AG04449 (cell line): Measurements from ENCODE around the gene PIAS1.

Experiments
- CTCF ChIA-PET: fragments of 350-600 bp; formaldehyde crosslinking; extraction: SDS; loops from one replicate; lab custom pipeline; 2021; ENCODE audit warnings: antibody characterized with exemption; lab: Yijun Ruan, JAX
- POLR2A ChIA-PET: fragments of 400-600, 350-600 bp; formaldehyde crosslinking; extraction: SDS; loops from one replicate; lab custom pipeline; 2020; ENCODE audit warnings: antibody characterized with exemption, inconsistent platforms; lab: Yijun Ruan, JAX
- DNase-seq: peaks from one replicate; pipeline ENCODE4 v3.0.0-alpha.2; 2010; ENCODE audit warnings: low read depth, low spot score
- H3K4me3 ChIP-seq: 2 replicates; pipeline ENCODE4 v1.5.1; 2011; ENCODE audit warnings: low read depth, mild to moderate bottlenecking, control low read depth, low read length
- CTCF ChIP-seq: IDR thresholded peaks from one replicate; pipeline ENCODE4 v1.5.1; 2011; ENCODE audit warnings: mild to moderate bottlenecking, moderate library complexity, low read length, control low read depth, inconsistent platforms; ENCODE audit not compliant: insufficient read depth; ENCODE audit errors: missing control alignments

PIAS1 gene

GRCh38 chr15:68098465-68098864 lies 44.4 kb downstream of the PIAS1 start:
- POLR2A ChIA-PET: no interaction called here
- CTCF ChIA-PET: interaction anchor here (1.1 kb wide), 1 partner anchor 236 kb away, joined by 3 read pairs; no protein-coding TSS in a partner anchor
- no peak overlapping the region for H3K4me3 ChIP-seq
- TF ChIP-seq CTCF: no peak
- no peak for DNase-seq

DNA sequence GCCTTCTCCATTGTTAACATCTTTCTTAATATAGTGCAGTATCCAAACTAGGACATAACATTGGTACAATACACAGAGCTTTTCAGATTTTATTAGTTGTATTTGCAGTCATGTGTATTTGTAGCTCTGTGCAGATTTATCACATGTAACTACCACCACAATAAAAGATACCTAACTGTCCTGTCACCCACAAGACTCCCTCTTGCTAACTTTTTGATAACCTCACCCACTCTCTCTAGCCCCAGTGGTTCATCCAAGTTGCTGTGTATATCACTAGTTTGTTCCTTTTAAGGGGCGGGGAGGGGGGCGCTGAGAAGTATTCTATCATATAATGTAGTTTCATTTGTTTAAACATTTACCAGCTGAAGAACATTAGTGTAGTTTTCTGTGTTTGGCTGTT lies 46.1 kb downstream of the PIAS1 start:
- no peak overlapping the region for H3K4me3 ChIP-seq
- ChIA-PET CTCF (interaction anchor here (1.5 kb wide), 1 partner anchor 237 kb away, joined by 6 read pairs; no protein-coding TSS in a partner anchor), POLR2A (no interaction called here)
- TF ChIP-seq CTCF: no peak
- DNase-seq: no peak

GRCh38 chr15:68103603-68104002 lies 49.5 kb downstream of the PIAS1 start:
- CTCF ChIA-PET: interaction anchor here (0.8 to 1.0 kb wide), 2 partner anchors 10 to 11 kb away, joined by 3 to 4 read pairs; no protein-coding TSS in a partner anchor
- H3K4me3 ChIP-seq: no peak overlapping the region
- no peak for TF ChIP-seq CTCF
- no peak for DNase-seq
- POLR2A ChIA-PET: no interaction called here

DNA sequence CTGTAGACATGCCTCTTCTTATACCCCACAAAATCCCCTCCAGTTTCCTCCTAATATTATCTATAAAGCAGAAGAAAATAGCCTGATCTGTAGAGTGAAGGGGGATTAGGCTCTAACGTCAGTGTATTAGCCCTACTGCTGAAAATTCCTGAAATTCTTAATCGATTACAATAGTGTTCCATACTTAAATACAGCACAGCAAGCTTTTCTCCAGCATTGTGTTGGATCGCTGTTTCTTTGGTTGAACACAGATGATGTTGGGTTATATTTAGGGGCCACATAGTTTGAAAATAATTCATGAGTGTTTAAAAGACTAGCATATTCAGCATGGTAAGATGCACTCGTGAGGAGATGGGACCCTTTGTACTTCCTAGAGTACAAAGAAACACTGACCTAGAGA lies 52.5 kb downstream of the PIAS1 start:
- ChIA-PET CTCF (no interaction called here), POLR2A (no interaction called here)
- no peak overlapping the region for H3K4me3 ChIP-seq
- no peak for DNase-seq
- no peak for TF ChIP-seq CTCF

- ChIA-PET CTCF (no interaction called here), POLR2A (no interaction called here)
- DNase-seq: no peak
- TF ChIP-seq CTCF: no peak
- no peak overlapping the region for H3K4me3 ChIP-seq
These were observed 53.0 kb downstream of the PIAS1 start for GRCh38 chr15:68107142-68107541.

- no peak for DNase-seq
- ChIA-PET CTCF (interaction anchor here (0.7 to 1.3 kb wide), 4 partner anchors 37 to 98 kb away, joined by 3 to 6 read pairs (median 4); no protein-coding TSS in a partner anchor), POLR2A (interaction anchor here (0.5 kb wide), 1 partner anchor 270 kb away, joined by 3 read pairs; no protein-coding TSS in a partner anchor)
- H3K4me3 ChIP-seq: no peak overlapping the region
- no peak for TF ChIP-seq CTCF
These were observed 58.6 kb downstream of the PIAS1 start for GRCh38 chr15:68112706-68113105.
